GM12865 (cell line): ENCODE results near the gene ZIC1.

Experiments
- DNase-seq: peaks from one replicate; pipeline ENCODE4 v3.0.0; 2010; ENCODE audit warnings: low read depth
- H3K4me3 ChIP-seq: 2 replicates; pipeline ENCODE4 v1.5.1; 2011; ENCODE audit warnings: mild to moderate bottlenecking, low read depth, low read length, control low read depth
- TF ChIP-seq, protein P1 (sequence below): IDR thresholded peaks from 2 replicates; pipeline ENCODE4 v1.5.1; 2011; ENCODE audit warnings: low read length, control low read depth, low read depth, inconsistent platforms; ENCODE audit not compliant: insufficient read depth; ENCODE audit errors: missing control alignments

Gene ZIC1

GRCh38 chr3:147365196-147366115 is 43.7 kb upstream of the ZIC1 start:
- no peak for DNase-seq
- TF ChIP-seq, protein P1, sequence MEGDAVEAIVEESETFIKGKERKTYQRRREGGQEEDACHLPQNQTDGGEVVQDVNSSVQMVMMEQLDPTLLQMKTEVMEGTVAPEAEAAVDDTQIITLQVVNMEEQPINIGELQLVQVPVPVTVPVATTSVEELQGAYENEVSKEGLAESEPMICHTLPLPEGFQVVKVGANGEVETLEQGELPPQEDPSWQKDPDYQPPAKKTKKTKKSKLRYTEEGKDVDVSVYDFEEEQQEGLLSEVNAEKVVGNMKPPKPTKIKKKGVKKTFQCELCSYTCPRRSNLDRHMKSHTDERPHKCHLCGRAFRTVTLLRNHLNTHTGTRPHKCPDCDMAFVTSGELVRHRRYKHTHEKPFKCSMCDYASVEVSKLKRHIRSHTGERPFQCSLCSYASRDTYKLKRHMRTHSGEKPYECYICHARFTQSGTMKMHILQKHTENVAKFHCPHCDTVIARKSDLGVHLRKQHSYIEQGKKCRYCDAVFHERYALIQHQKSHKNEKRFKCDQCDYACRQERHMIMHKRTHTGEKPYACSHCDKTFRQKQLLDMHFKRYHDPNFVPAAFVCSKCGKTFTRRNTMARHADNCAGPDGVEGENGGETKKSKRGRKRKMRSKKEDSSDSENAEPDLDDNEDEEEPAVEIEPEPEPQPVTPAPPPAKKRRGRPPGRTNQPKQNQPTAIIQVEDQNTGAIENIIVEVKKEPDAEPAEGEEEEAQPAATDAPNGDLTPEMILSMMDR = no peak
- no peak overlapping the region for H3K4me3 ChIP-seq

DNA sequence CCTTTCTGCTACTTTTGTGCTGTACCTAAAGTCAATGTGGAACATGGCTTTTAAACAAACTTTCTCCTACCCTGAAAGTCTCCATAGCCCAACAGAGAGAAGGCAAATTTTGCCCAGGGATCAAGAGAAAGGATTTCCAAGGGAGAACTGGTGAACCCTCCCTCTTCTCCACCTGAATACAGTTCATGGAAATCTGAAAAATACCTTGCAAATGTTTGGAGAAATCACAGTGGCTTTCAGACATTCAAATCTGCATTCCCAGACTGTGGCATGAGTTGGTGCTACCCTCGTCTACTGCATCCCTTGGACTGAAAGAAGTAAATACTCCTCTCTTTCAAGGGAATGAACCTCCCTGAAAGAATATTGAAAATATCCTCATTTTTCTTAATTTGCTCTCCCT is 41.5 kb upstream of the ZIC1 start:
- DNase-seq = no peak
- TF ChIP-seq, protein P1 = no peak
- no peak overlapping the region for H3K4me3 ChIP-seq

GRCh38 chr3:147368151-147368550 is 41.0 kb upstream of the ZIC1 start:
- no peak for DNase-seq
- TF ChIP-seq, protein P1 = no peak
- H3K4me3 ChIP-seq = no peak overlapping the region

DNA sequence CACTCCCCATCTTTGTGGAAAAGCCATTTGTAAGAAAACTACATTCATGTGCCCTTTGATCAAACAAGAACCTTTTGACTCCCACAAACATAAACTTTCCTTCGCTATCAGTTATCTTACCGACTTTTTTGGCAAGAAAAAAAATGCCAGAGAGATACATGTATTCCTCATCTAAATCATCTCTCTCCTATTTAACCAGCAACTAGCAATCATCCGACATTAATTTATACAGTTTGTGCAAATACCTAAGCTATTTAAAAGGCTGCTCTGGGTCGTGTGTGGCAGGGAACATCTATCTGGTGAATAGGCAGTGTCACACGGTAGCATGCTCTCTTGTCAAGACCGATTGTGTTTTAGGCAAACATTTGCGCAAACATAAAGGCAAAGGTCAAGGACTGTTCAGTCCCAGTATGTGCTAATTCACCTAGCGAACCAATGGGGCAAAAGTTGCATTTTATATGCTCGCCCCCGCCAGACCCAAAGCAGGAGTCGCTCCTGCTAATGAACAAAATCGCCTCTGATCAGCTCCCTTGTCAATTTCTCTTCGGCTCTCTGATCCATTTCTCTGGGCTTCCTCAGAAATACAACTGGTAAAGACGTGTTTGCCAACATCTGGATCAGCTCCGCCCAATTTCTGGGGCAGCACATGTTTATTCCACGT is 40.5 kb upstream of the ZIC1 start:
- no peak overlapping the region for H3K4me3 ChIP-seq
- no peak for DNase-seq
- TF ChIP-seq, protein P1 = no peak

- no peak for DNase-seq
- H3K4me3 ChIP-seq = no peak overlapping the region
- TF ChIP-seq, protein P1 = no peak
These were observed 39.9 kb upstream of the ZIC1 start for GRCh38 chr3:147369231-147369630.

GRCh38 chr3:147369661-147370123 is 39.5 kb upstream of the ZIC1 start:
- TF ChIP-seq, protein P1 = no peak
- no peak overlapping the region for H3K4me3 ChIP-seq
- no peak for DNase-seq
